OCI-LY1 (cell line): ENCODE data around the gene MAPK13.

Experiments
- CTCF ChIP-seq: fragments of 200-600 bp; sonication (generic), shearing (Covaris generic); IDR thresholded peaks from 2 replicates; pipeline ENCODE4 v1.5.1; 2017; ENCODE audit warnings: mild to moderate bottlenecking, antibody characterized with exemption, low read length, moderate library complexity, mixed read lengths
- EZH2 ChIP-seq: fragments of 200-600 bp; sonication (generic), shearing (Covaris generic); IDR thresholded peaks from 2 replicates; pipeline ENCODE4 v1.8.0; 2017; ENCODE audit warnings: borderline replicate concordance, mixed run types, mild to moderate bottlenecking, antibody characterized with exemption, low read length, moderate library complexity, mixed read lengths

GRCh38 chr6:36129941-36130666 is at the start of gene MAPK13:
- TF ChIP-seq CTCF = no peak
- no peak for TF ChIP-seq EZH2
